HepG2 (cell line): Measurements from ENCODE around the gene EZH1. TPM values are rescaled to one million over a fixed set of nuclear protein-coding genes. Genes with fewer than 3 reads are reported as not detected.

Experiments used
- ARID3A ChIP-seq: IDR thresholded peaks from 2 replicates; pipeline ENCODE4 v1.6.1; 2012; ENCODE audit warnings: low read depth, low read length, improper control_type of control experiment
- CCDC6 ChIP-seq: sonication (generic); formaldehyde crosslinking; IDR thresholded peaks from 2 replicates; pipeline ENCODE4 v1.8.1; 2022; ENCODE audit warnings: mild to moderate bottlenecking, missing genetic modification reagents, moderate library complexity
- CREB3 ChIP-seq: sonication (generic); formaldehyde crosslinking; IDR thresholded peaks from 2 replicates; pipeline ENCODE4 v1.5.0; 2020; ENCODE audit warnings: missing genetic modification reagents
- DBP ChIP-seq: sonication (generic); formaldehyde crosslinking; IDR thresholded peaks from 2 replicates; pipeline ENCODE4 v1.4.0; 2020; ENCODE audit warnings: missing genetic modification reagents; ENCODE audit errors: not compliant biosample characterization
- ELF4 ChIP-seq: sonication (generic); formaldehyde crosslinking; IDR thresholded peaks from 2 replicates; pipeline ENCODE4 v1.5.0; 2020; ENCODE audit warnings: missing genetic modification reagents, mild to moderate bottlenecking, moderate library complexity, borderline replicate concordance
- EP300 ChIP-seq, 3 experiments: sonication (generic) in 1 of 3; formaldehyde crosslinking in 1 of 3; IDR thresholded peaks; 2 replicates each; pipeline versions ENCODE4 v1.5.1 to v1.6.1; 2011 to 2020; ENCODE audit warnings: low read depth in 2 of 3, low read length in 2 of 3, borderline replicate concordance in 1 of 3, improper control_type of control experiment in 1 of 3, mild to moderate bottlenecking in 1 of 3, missing genetic modification reagents in 1 of 3, moderate library complexity in 1 of 3
- ETV6 ChIP-seq: sonication (generic); formaldehyde crosslinking; conservative IDR thresholded peaks from 2 replicates; pipeline ENCODE4 v1.4.0; 2020; ENCODE audit warnings: missing genetic modification reagents
- FOXP4 ChIP-seq: sonication (generic); formaldehyde crosslinking; IDR thresholded peaks from 2 replicates; pipeline ENCODE4 v1.4.0; 2020; ENCODE audit warnings: missing genetic modification reagents
- HNRNPL ChIP-seq: fragments of 200-400 bp; formaldehyde crosslinking; IDR thresholded peaks from 2 replicates; pipeline ENCODE4 v1.6.1; 2017; ENCODE audit warnings: mild to moderate bottlenecking, low read depth, low read length
- KLF6 ChIP-seq: IDR thresholded peaks from 2 replicates; pipeline ENCODE4 v1.8.0; 2016; ENCODE audit warnings: missing biosample characterization, missing genetic modification reagents
- MXI1 ChIP-seq: IDR thresholded peaks from 3 replicates; pipeline ENCODE4 v1.6.1; 2012; ENCODE audit warnings: low read depth, low read length, inconsistent platforms, borderline replicate concordance
- NFKB2 ChIP-seq: sonication (generic); formaldehyde crosslinking; IDR thresholded peaks from 2 replicates; pipeline ENCODE4 v1.4.0; 2020; ENCODE audit warnings: missing genetic modification reagents, borderline replicate concordance
- SOX13 ChIP-seq, 3 experiments: fragments of 450-650 bp in 1 of 3; sonication (generic) in 1 of 3; formaldehyde crosslinking in 1 of 3; IDR thresholded peaks in 2 of 3; conservative IDR thresholded peaks in 1 of 3; 2 replicates each; pipeline versions ENCODE4 v1.5.0 to v1.6.1; 2016 to 2020; ENCODE audit warnings: antibody characterized with exemption in 1 of 3, mild to moderate bottlenecking in 1 of 3, missing compliant biosample characterization in 1 of 3, missing genetic modification reagents in 1 of 3, moderate library complexity in 1 of 3
- SYNCRIP ChIP-seq: fragments of 200-400 bp; formaldehyde crosslinking; IDR thresholded peaks from 2 replicates; pipeline ENCODE4 v1.6.1; 2018; ENCODE audit warnings: mild to moderate bottlenecking, low read depth, low read length; ENCODE audit not compliant: insufficient read depth
- XBP1 ChIP-seq: sonication (generic); formaldehyde crosslinking; IDR thresholded peaks from 2 replicates; pipeline ENCODE4 v1.5.0; 2020; ENCODE audit warnings: missing genetic modification reagents
- ZBTB7A ChIP-seq: sonication (generic); formaldehyde crosslinking; IDR thresholded peaks from 2 replicates; pipeline ENCODE4 v1.8.0; 2022; ENCODE audit warnings: mild to moderate bottlenecking, missing genetic modification reagents
- ZBTB8A ChIP-seq: sonication (generic); formaldehyde crosslinking; IDR thresholded peaks from 2 replicates; pipeline ENCODE4 v1.4.0; 2020; ENCODE audit warnings: mild to moderate bottlenecking, low read depth, missing genetic modification reagents, borderline replicate concordance
- ZC3H4 ChIP-seq: sonication (generic); formaldehyde crosslinking; IDR thresholded peaks from 2 replicates; pipeline ENCODE4 v1.4.0; 2020; ENCODE audit warnings: missing genetic modification reagents, borderline replicate concordance
- ZNF24 ChIP-seq: fragments of 450-650 bp; IDR thresholded peaks from 2 replicates; pipeline ENCODE4 v1.6.1; 2017; ENCODE audit warnings: antibody characterized with exemption, mild to moderate bottlenecking
- ZNF296 ChIP-seq: sonication (generic); formaldehyde crosslinking; conservative IDR thresholded peaks from 2 replicates; pipeline ENCODE4 v1.5.0; 2020; ENCODE audit warnings: mild to moderate bottlenecking, missing genetic modification reagents
- ZNF558 ChIP-seq: sonication (generic); formaldehyde crosslinking; IDR thresholded peaks from 2 replicates; pipeline ENCODE4 v1.9.0; 2022; ENCODE audit warnings: mild to moderate bottlenecking, missing genetic modification reagents, borderline replicate concordance
- ZNF577 ChIP-seq: sonication (generic); formaldehyde crosslinking; IDR thresholded peaks from 2 replicates; pipeline ENCODE4 v1.4.0; 2020; ENCODE audit warnings: mild to moderate bottlenecking, low read depth, missing genetic modification reagents, borderline replicate concordance
- ZNF615 ChIP-seq: sonication (generic); formaldehyde crosslinking; IDR thresholded peaks from 2 replicates; pipeline ENCODE4 v1.5.0; 2020; ENCODE audit warnings: mild to moderate bottlenecking, missing genetic modification reagents, borderline replicate concordance
- polyA plus RNA-seq, 8 experiments: library from polyadenylated mRNA; depleted of rRNA in 3 of 8; stranded (reverse) in 7 of 8; unstranded in 1 of 8; fragments of >200 nt; fragmentation: Illumina TruSeq in 4 of 8; extraction: Trizol in 4 of 8; gene quantifications; 2 replicates each; pipeline versions ENCODE4 v1.2.1 to v1.2.3, GENCODE V29; 2011 to 2016; ENCODE audit warnings: low read depth in 4 of 8, missing spikeins in 1 of 8, mixed read lengths in 1 of 8; ENCODE audit not compliant: insufficient read depth in 1 of 8
- total RNA-seq, 5 experiments: library from RNA; depleted of rRNA; stranded (reverse); fragments of >200 nt; fragmentation: Illumina TruSeq; extraction: Trizol; gene quantifications; 2 replicates each; pipeline ENCODE4 v1.2.3, GENCODE V29; 2016; ENCODE audit warnings: low read depth in 1 of 5

EZH1 gene
- total and polyA plus RNA-seq, 2 of the 13 experiments (the other 11 are each of a cell fraction or from before 2014, with no cell fraction given), result 11.6 to 24.0 TPM

GRCh38 chr17:42791948-42792347 is 47.1 kb upstream of the EZH1 start (continued):
- no peak for TF ChIP-seq CREB3
- TF ChIP-seq EP300 (IDR thresholded peaks at IDR 0.05; ENCODE audit: low read depth in 2 of 2, low read length in 2 of 2), result peak in 1 of 2 experiments; percentile 80; a peak in 2 of 4 replicates
- no peak for TF ChIP-seq EP300 (CRISPR knock-in tag; IDR thresholded peaks at IDR 0.05; ENCODE audit: borderline replicate concordance)
- no peak; the same call in 1 of the 2 replicates for TF ChIP-seq ETV6 (CRISPR knock-in tag)
- peak; percentile 56; the same call in 1 of the 2 replicates for TF ChIP-seq ZBTB7A
- TF ChIP-seq ZNF615, result no peak
- no peak for TF ChIP-seq SYNCRIP
- peak; percentile 53 for TF ChIP-seq FOXP4
- no peak for TF ChIP-seq ELF4 (CRISPR knock-in tag)
- 0 out of 2 replicates have a peak, but pooled peaks have one; percentile 24 for TF ChIP-seq KLF6
- TF ChIP-seq CCDC6 (CRISPR knock-in tag), result no peak
- no peak for TF ChIP-seq ZNF558 (CRISPR knock-in tag)
- no peak for TF ChIP-seq ZNF24
- TF ChIP-seq XBP1 (CRISPR knock-in tag), result no peak
- TF ChIP-seq ZNF296 (CRISPR knock-in tag), result no peak
- TF ChIP-seq ZBTB8A (CRISPR knock-in tag), result no peak
- no peak for TF ChIP-seq ZC3H4
- no peak for TF ChIP-seq ZNF577 (CRISPR knock-in tag)
- no peak for TF ChIP-seq SOX13 (IDR thresholded peaks at IDR 0.05)
- TF ChIP-seq SOX13 (CRISPR knock-in tag; conservative IDR thresholded peaks at IDR 0.05 in 1 of 2, IDR thresholded peaks at IDR 0.05 in 1 of 2), result no peak; a peak in 1 of 4 replicates
- peak; percentile 58; the same call in 1 of the 2 replicates for TF ChIP-seq ARID3A
- TF ChIP-seq NFKB2 (CRISPR knock-in tag), result no peak
- no peak for TF ChIP-seq HNRNPL
- TF ChIP-seq MXI1, result no peak
- TF ChIP-seq DBP, result no peak
